GM21529 (cell line): ENCODE results near the gene TRHDE.

Source experiments
- ATAC-seq: cut with Tn5 transposase; IDR thresholded peaks from one replicate; pipeline ENCODE4 v1.9.1; 2021; ENCODE audit not compliant: unreplicated experiment

TRHDE gene

DNA sequence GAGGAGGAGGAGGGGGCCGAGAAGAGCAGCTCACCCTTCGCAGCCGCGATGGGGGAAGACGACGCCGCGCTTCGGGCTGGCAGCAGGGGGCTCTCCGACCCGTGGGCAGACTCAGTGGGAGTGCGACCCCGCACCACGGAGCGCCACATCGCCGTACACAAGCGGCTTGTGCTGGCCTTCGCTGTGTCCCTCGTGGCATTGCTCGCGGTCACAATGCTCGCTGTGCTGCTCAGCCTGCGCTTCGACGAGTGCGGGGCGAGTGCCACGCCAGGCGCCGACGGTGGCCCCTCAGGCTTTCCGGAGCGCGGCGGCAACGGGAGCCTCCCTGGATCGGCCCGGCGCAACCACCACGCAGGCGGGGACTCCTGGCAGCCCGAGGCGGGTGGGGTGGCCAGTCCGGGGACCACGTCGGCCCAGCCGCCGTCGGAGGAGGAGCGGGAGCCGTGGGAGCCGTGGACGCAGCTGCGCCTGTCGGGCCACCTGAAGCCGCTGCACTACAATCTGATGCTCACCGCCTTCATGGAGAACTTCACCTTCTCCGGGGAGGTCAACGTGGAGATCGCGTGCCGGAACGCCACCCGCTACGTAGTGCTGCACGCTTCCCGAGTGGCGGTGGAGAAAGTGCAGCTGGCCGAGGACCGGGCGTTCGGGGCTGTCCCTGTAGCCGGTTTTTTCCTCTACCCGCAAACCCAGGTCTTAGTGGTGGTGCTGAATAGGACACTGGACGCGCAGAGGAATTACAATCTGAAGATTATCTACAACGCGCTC, 745 bp downstream of the TRHDE start:
- ATAC-seq: no peak

GRCh38 chr12:72273499-72273837, 1.3 kb downstream of the TRHDE start:
- no peak for ATAC-seq

GRCh38 chr12:72273851-72274351, 1.7 kb downstream of the TRHDE start:
- ATAC-seq: no peak

GRCh38 chr12:72274931-72275330, 2.8 kb downstream of the TRHDE start:
- no peak for ATAC-seq

DNA sequence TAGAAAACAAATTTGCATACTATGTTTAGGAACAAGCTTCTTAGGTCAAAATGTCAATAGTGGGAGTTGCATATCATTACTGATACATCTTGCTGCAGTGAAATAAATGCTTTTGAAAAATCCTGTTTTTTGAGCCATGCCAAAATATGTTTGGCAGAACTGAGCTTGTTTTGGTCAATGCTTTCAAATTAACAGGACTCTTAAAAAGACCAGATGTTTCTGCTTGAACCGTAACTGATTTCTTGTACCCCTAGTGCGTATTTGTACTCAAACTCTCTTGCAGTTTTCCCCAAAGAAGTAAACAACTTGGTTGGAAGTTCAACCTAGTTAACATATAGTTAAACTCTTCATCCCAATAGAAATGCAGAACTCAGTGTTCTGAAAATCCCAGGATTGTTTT, 3.4 kb downstream of the TRHDE start:
- no peak for ATAC-seq

- ATAC-seq: no peak
Observed at GRCh38 chr12:72276181-72276805, 4.1 kb downstream of the TRHDE start.

- no peak for ATAC-seq
Observed at GRCh38 chr12:72277415-72277814, 5.2 kb downstream of the TRHDE start.

DNA sequence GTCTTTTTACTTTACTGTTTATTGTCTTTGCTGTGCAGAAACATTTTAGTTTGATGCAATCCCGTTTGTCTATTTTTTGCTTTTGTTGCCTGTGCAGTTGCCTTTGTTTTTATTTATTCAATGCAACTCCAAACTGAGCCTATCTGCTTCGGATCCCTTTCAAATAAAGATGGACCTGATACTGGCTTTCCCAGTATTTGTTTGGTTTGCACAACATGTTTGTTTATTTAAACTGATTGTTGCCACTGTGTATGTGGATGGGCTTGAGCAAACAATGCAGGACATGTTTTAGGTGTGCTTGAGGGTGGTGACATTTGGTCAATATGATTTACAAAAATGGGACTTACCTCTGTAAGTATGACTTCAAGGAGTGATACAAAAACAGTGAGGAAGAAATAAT, 6.7 kb downstream of the TRHDE start:
- ATAC-seq: no peak

- no peak for ATAC-seq
Observed at GRCh38 chr12:72281126-72281525, 9.0 kb downstream of the TRHDE start.

DNA sequence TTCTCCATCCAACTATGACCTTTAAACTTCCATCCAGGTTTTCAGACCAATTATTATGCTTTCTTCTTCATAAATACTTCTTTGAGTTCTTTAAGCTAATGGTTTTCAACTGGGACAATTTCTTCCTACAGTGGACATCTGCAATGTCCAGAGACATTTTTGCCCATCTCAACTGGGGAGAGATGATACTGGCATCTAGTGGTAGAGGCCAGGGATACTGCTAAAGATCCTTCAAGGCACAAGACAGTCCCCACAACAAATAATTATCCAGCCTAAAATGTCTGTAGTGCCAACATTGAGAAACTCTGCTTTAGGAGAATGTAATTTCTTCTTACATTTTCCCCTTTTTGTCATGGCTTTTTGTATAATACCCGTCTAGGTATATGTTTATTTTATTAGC, 10.6 kb downstream of the TRHDE start:
- no peak for ATAC-seq

DNA sequence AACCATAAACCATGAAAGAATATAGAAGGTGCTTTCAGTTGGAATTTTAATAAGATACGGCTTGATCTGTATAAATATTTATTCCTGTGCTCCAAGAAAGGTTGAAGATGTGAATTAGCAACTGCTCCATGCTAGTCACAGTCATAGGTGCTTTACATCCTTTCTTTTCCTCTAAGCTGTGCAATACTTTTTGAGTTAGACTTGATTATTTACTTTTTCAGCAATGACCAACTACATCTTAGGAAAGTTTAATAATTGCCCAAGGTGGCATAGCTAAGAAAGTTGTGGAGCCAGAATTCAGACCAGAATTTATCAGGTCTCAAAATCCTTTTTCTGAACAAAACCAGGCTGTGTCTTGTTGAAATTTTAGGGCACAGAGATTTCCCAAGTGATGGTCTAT, 13.7 kb downstream of the TRHDE start:
- no peak for ATAC-seq

GRCh38 chr12:72286526-72286925, 14.4 kb downstream of the TRHDE start:
- ATAC-seq: no peak

- no peak for ATAC-seq
Observed at GRCh38 chr12:72288436-72288835, 16.3 kb downstream of the TRHDE start.

GRCh38 chr12:72288911-72289310, 16.7 kb downstream of the TRHDE start:
- no peak for ATAC-seq

GRCh38 chr12:72289633-72290032, 17.5 kb downstream of the TRHDE start:
- no peak for ATAC-seq

DNA sequence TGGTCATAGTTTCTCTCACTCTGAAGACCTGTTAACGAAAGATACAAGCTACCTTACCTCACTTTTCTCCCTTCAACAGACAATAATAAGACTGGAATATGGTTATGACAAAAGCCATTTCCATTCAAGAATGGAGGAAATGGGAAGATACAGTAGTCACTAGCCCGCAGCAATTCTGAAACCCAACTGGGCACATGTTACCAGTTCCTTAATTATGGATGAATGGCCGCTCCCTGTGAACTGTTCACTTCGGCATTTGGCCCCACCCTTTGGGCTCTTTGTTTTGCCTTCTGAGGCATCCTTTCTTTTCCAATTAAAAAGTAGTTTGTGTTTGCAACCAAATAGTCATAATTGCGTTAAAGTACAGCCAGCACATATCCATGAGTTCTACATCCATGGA, 19.0 kb downstream of the TRHDE start:
- no peak for ATAC-seq

DNA sequence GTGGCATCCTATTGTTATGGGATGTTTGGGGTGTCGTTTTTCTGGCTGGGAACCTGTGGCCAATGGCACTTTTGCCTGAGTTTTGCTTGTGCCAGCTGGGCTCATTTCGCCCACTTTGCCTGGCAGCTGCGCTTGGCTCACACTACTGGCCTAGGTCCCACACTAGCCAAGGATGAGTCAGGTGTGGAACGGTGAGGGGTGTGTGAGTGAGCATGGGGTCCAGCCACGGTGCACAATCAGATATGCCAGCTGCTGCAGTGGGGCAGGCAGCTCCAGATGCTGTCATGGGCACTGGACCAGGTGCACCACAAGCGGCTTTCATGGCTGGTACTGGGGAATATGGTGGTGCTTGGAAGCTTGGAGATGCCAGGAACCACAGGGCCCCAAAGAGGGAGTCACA, 21.5 kb downstream of the TRHDE start:
- no peak for ATAC-seq

DNA sequence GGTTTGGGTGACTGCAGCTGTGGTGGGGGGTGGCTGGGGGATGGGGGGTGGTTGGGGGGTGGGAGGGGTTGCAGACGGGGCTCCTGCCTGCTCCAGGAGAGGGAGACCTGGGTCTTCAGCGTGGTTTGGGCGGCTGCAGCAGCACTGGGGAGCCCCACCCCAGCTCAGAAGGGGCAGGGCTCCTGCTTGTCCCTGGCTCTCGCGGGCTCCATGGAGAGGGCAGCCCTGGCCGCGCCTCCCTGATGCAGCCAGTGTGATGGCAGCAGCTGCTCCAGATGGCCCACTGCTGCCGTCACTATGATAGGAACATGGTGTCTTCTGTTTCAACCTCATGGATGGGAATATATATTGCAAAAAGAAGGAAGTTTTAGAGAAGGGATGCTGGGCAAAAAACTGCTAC, 22.9 kb downstream of the TRHDE start:
- no peak for ATAC-seq

GRCh38 chr12:72295744-72296143, 23.6 kb downstream of the TRHDE start:
- no peak for ATAC-seq

DNA sequence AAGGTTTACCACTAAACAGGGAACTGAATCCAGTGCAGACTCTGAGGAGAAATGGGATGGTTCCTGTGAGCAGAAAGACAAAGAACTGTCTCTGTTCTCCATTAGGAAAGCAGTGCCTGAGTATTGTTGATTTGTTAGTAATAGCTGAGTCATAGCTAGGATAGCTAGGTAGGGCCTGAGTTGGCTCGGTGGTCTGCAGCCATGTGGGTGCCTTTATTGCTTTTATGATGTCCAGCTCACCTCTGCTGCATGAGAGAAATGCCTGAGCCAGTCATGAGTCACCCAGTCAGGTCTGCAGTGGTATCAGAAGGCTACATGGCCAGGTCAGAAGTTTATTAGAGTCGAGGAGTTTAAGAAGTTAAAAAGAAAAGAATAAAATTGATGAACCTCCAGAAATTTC, 24.2 kb downstream of the TRHDE start:
- no peak for ATAC-seq

DNA sequence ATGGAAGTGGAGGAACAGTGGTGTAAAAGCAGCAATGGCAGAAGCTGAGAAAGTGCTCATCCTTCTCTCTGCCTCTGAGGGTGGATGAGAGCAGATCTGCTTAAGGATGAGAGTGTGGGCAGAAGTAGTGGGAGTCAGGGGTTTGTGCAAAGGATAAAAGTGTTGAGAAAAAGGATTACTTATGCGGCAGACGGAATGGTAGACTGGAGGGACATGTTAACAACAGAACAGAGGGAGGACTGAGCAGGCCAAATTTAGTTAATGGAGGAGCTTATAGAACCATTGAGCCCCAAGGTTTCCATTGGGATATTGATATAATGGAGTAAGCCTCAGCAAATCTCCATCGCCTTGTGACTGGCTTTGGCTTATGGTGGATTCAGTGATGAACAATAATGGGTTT, 25.5 kb downstream of the TRHDE start:
- no peak for ATAC-seq

- ATAC-seq: no peak
Observed at GRCh38 chr12:72300728-72301127, 28.6 kb downstream of the TRHDE start.

GRCh38 chr12:72304751-72305150, 32.6 kb downstream of the TRHDE start:
- no peak for ATAC-seq
